GM12892 (cell line): ENCODE measurements around the gene MKS1.

Experiments
- POLR2A ChIP-seq: IDR thresholded peaks from 2 replicates; pipeline ENCODE4 v1.6.1; 2011; ENCODE audit warnings: low read depth, low read length, control low read depth
- POLR2AphosphoS5 ChIP-seq: IDR thresholded peaks from 2 replicates; pipeline ENCODE4 v1.6.1; 2011; ENCODE audit warnings: low read depth, low read length, control low read depth

DNA sequence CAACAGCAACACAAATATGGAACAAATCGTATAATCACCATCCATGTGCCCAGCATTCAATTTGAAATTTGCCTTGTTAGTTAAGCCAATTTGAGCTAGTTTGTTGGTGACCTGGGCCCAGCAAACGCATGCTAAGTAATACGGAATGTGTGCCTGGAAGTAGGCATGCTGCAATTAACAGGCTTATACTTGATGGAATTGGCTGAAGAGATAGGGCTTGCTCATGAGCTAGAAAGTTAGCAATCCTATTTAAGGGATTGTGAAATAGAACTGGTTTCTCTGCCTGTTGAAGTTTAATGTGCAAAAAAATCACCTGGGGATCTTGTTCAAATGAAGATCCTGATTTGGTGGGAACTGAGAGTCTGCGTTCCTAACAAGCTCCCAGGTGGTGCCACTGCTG, 10.8 kb upstream of the MKS1 start:
- TF ChIP-seq POLR2AphosphoS5 (no peak), POLR2A (no peak)
